ENCODE measurements around the gene CCNG2. TPM values are rescaled to one million over a fixed set of nuclear protein-coding genes. Genes with fewer than 3 reads are reported as not detected.
A peak's percentile ranks its signal among the peaks of the same experiment; 100 is the strongest.

CCNG2 gene
- total RNA-seq, 2 donors from 2014 or later = 61.3 to 106 TPM

GRCh38 chr4:77159806-77160205 lies 2.8 kb downstream of the CCNG2 start:
- peak overlapping the region; percentile 6 to 100 for H3K4me3 ChIP-seq

GRCh38 chr4:77163641-77164040 lies 6.6 kb downstream of the CCNG2 start:
- Histone ChIP-seq H3K4me3 (no peak overlapping the region), H3K27me3 (replicated peaks; ENCODE audit: insufficient read depth) (no peaks in the 10 kb centered on the region), H3K4me1 (replicated peaks) (no peaks in the 10 kb centered on the region), H3K36me3 (peaks cover 8 to 10% of the 10 kb centered on the region in 2 donors), H3K9me3 (no peaks in the 10 kb centered on the region), H3K27ac (no peak overlapping the region)
- 51% methylated on average over 4 of the region's 4 CpGs for WGBS
- intact Hi-C loops (cut with DNase I) = no loop called here
- TF ChIP-seq CTCF (IDR thresholded peaks at IDR 0.05) (no peak), POLR2A (IDR thresholded peaks at IDR 0.05) (no peak)
- no peak for DNase-seq (ENCODE audit: low spot score)

More at GRCh38 chr4:77159806-77160205, 2.8 kb downstream of the CCNG2 start:
- Histone ChIP-seq H3K4me1 (replicated peaks) (no peaks in the 10 kb centered on the region), H3K9me3 (no peaks in the 10 kb centered on the region), H3K36me3 (peaks cover 8 to 10% of the 10 kb centered on the region in 2 donors), H3K27ac (peak overlapping the region in 1 of 2 donors; percentile 99), H3K27me3 (replicated peaks; ENCODE audit: insufficient read depth) (no peaks in the 10 kb centered on the region)
- DNase-seq (ENCODE audit: low spot score) = no peak
- intact Hi-C loops (cut with DNase I) = no loop called here
- 44% methylated on average over 3 of the region's 3 CpGs for whole genome bisulfite sequencing
- no peak for TF ChIP-seq CTCF (IDR thresholded peaks at IDR 0.05)
- no peak for TF ChIP-seq POLR2AphosphoS5 (IDR thresholded peaks at IDR 0.05)
- no peak for TF ChIP-seq POLR2A (IDR thresholded peaks at IDR 0.05)

- intact Hi-C loops (cut with DNase I) = no loop called here
- H3K4me1 ChIP-seq (replicated peaks) = no peaks in the 10 kb centered on the region
- H3K27me3 ChIP-seq (replicated peaks; ENCODE audit: insufficient read depth) = no peaks in the 10 kb centered on the region
- TF ChIP-seq POLR2AphosphoS5 (IDR thresholded peaks at IDR 0.05) = no peak
- TF ChIP-seq POLR2A (IDR thresholded peaks at IDR 0.05) = no peak
- TF ChIP-seq CTCF (IDR thresholded peaks at IDR 0.05) = no peak
- DNase-seq (ENCODE audit: low spot score) = no peak
- WGBS = 79% methylated on average over 1 of the region's 1 CpG
- peaks cover 4 to 10% of the 10 kb centered on the region in 2 donors for H3K36me3 ChIP-seq
- no peak overlapping the region for H3K4me3 ChIP-seq
- H3K9me3 ChIP-seq = no peaks in the 10 kb centered on the region
- no peak overlapping the region for H3K27ac ChIP-seq
These were observed 10.2 kb downstream of the CCNG2 start for GRCh38 chr4:77167173-77167572.

GRCh38 chr4:77167866-77168265 lies 10.9 kb downstream of the CCNG2 start:
- H3K4me1 ChIP-seq (replicated peaks) = no peaks in the 10 kb centered on the region
- intact Hi-C loops (cut with DNase I) = no loop called here
- WGBS = 80% methylated on average over 3 of the region's 3 CpGs
- TF ChIP-seq POLR2A (IDR thresholded peaks at IDR 0.05) (no peak), CTCF (IDR thresholded peaks at IDR 0.05) (no peak), POLR2AphosphoS5 (IDR thresholded peaks at IDR 0.05) (no peak)
- no peak overlapping the region for H3K4me3 ChIP-seq
- DNase-seq (ENCODE audit: low spot score) = no peak
- peaks cover 0 to 10% of the 10 kb centered on the region in 2 donors for H3K36me3 ChIP-seq
- no peaks in the 10 kb centered on the region for H3K9me3 ChIP-seq
- no peak overlapping the region for H3K27ac ChIP-seq
- H3K27me3 ChIP-seq (replicated peaks; ENCODE audit: insufficient read depth) = no peaks in the 10 kb centered on the region

GRCh38 chr4:77169481-77169880 lies 12.5 kb downstream of the CCNG2 start:
- TF ChIP-seq POLR2A (IDR thresholded peaks at IDR 0.05) (no peak), POLR2AphosphoS5 (IDR thresholded peaks at IDR 0.05) (no peak), CTCF (IDR thresholded peaks at IDR 0.05) (no peak)
- Histone ChIP-seq H3K4me1 (replicated peaks) (no peaks in the 10 kb centered on the region), H3K9me3 (no peaks in the 10 kb centered on the region), H3K27me3 (replicated peaks; ENCODE audit: insufficient read depth) (no peaks in the 10 kb centered on the region), H3K27ac (no peak overlapping the region), H3K4me3 (no peak overlapping the region), H3K36me3 (peaks cover 0 to 2% of the 10 kb centered on the region in 2 donors)
- WGBS = 47% methylated on average over 3 of the region's 3 CpGs
- no peak for DNase-seq (ENCODE audit: low spot score)
- intact Hi-C loops (cut with DNase I) = no loop called here
